Activated naive CD4-positive, alpha-beta T cell (primary cell): ENCODE measurements around the gene C1QBP.
"Not testable (repeated sequence)": the region's sequence is repeated elsewhere in the genome, so short reads cannot be mapped to it uniquely, and the experiment has no call there.

Source experiments
- DNase-seq, 4 experiments: peaks; one replicate each; lab custom pipeline; 2025; lab: John Stamatoyannopoulos, UW

The C1QBP gene

DNA sequence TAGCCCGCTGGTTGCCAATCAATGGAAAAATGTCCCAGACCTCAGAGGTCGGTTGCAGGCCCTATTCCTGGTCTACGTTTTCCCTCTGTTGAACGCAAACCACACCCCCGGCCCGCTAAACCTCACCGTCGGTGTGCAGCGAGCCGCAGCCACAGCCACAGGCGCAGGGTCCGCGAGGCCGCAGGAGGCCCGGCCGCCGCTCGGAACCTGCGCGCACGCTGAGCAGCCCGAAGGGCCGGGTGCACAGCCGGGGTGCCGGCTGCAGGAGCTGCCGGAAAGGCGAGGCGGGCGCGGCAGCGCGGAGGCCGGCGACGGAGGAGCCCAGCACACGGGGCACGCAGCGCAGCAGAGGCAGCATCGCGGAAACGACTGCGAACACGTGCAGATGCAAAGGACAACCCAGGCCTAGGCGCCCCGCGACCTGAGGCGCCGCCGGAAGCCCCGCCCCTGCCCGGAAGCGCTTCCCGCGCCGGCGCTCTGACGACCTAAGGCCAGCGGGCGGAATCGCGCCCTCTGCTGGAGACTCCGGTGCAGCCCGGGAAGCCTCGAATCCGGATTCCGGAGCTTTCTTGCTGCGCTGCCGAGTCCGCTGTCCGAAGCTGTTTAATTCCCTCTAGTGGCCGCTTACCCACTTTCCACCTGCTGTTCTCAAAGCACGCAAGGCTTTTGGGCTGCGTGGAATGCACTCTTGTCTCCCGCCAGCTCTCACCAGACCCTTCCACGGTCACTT, at the start of gene C1QBP:
Gene C1QBP (minus strand): TSS at position 440 of the 730 bp plus-strand sequence. CDS start 82 bp downstream, at position 358.
- DNase-seq = peak; percentile 84 to 92 (median 89)

GRCh38 chr17:5488752-5489151, 49.8 kb upstream of the C1QBP start:
- DNase-seq = no peak

GRCh38 chr17:5486206-5487124, 47.5 kb upstream of the C1QBP start, which contains the start of gene MIS12:
MIS12 (plus strand) TSS chr17:5486566; CDS start chr17:5488863, 2,297 bp downstream.
- peak; percentile 89 to 95 (median 92) for DNase-seq

- DNase-seq = no peak
Observed at GRCh38 chr17:5485270-5486205, 46.6 kb upstream of the C1QBP start, which contains the start of gene DERL2. DERL2 (minus strand) TSS chr17:5486178; CDS start chr17:5486161, 17 bp downstream.

GRCh38 chr17:5481451-5481850, 42.5 kb upstream of the C1QBP start:
- no peak for DNase-seq

- DNase-seq = no peak
Observed at GRCh38 chr17:5480962-5481361, 42.0 kb upstream of the C1QBP start.

- no peak for DNase-seq
Observed at GRCh38 chr17:5478992-5479391, 40.0 kb upstream of the C1QBP start.

DNA sequence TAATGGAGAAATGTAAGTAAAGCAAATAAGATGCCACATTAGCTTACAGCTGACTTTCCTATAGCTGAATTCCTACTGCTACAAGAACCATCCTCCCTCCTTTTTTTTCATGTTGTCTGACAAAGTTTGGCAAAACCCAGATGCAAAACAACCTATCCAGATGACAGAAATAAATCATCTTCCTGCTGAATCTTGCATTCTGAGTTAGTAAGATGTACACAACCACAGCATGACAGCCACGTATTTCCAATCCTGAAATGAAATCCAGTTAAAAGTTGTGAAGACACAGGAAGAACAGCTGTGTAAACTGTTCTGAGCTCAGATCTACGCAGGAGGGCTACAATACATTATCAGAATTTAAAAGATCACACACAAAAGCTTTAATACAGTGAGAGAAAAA, 35.0 kb upstream of the C1QBP start:
- DNase-seq = no peak

GRCh38 chr17:5472511-5472910, 33.6 kb upstream of the C1QBP start:
- no peak for DNase-seq

- peak in 1 of 4 experiments; percentile 14 for DNase-seq
Observed at GRCh38 chr17:5468075-5468473, 29.1 kb upstream of the C1QBP start.

- DNase-seq = no peak
Observed at GRCh38 chr17:5467416-5467815, 28.5 kb upstream of the C1QBP start.

- no peak for DNase-seq
Observed at GRCh38 chr17:5466295-5466694, 27.3 kb upstream of the C1QBP start.

DNA sequence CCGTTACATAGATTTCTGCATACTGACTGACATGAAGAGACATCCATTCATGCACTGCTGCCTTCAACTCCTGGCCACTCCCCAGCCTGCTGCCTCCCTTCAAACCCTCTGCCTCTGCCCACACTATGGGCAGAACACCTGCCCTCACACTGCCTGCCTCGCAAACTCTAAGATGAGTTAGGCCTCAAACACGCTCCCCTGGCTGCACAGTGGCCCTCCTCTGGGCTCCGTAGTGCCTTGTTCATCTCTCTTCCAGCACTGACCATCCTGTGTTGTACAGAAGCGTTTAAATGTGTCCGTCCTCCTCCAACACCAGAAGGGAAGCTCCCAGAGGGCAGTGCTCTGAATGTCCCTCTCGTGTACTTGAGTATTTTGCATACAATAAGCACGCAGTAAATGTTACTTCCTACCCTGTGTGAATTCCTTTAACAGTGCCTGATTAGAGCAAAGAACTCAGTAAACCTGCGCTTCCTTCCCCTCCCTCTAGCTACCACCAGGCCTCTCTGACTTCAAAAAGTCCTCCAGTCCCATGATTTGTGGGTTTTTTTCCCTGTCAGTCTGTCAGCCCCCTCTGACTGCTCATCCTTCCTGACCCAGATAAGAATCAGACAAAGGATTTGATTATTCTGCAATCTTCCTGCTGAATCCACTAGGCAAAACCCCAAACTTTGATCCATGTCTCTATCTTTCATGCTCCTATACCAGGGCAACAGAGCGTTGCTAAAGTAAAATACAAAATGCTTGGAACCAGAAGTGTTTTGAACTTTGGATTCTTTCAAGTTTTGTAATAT, 26.0 kb upstream of the C1QBP start:
- no peak for DNase-seq

DNA sequence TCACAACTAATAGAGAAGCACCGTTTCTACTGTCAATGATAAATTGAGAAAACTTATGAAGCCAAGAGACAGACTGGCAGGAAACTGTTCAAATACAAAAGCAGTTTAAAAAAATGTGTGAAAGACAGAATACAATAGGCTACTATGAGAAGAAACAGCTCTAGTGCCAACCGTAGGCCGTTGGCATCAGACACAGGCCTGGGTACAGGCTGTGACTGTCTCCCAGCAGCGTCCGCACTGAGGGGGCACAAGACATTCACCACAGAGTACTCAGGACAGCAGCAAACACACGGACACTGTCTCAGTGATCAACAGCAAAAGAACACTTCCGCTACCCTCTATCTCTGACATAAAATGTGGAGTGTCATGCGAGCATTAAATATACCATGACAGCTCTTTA, 7.8 kb upstream of the C1QBP start:
- no peak for DNase-seq

GRCh38 chr17:5444209-5444608, 5.3 kb upstream of the C1QBP start:
- no peak for DNase-seq

GRCh38 chr17:5443728-5444127, 4.8 kb upstream of the C1QBP start:
- no peak for DNase-seq

DNA sequence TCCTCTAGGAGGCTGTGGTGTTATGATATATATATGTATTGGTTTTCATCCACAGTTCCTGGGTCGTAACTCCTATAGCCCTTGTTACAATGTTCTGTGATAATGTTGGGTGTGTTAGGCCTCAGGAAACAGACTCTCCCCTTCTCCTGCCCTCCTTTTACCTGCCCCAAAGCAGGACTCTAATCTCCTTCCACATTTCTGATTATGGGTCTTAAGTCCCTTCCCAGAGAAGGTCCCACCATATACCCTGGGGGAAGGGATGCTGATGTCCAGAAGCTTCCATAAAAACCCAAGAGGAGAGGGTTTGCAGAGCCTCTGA, 450 bp upstream of the C1QBP start:
- DNase-seq = no peak

DNA sequence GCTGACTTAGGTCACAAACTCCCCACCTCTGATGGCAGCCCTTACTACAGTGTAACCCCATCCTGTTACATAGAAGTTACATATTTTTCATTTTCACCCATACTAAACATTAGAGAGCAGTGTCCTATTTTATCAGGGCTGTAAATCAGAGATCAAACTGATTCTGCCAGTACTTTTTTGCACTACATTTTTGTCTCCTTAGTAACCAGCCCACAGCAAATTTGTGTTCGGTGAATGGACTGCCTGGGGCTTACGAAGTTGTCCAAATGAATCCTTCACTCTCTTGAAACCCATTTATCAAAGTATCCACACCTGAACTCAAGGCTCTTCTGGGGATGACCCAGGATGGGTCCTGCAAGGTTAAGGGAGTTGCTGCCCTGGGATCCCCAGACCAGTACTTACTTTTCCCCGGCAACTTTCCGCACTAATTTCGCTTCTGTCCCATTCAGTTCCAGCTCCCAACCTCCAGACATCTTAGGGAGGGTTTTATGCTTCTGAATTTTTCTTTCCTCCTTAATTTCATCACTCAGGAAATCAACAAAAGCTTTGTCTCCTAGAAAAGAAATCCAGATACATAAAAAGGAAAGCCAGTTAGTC, 1.1 kb downstream of the C1QBP start:
- no peak for DNase-seq

DNA sequence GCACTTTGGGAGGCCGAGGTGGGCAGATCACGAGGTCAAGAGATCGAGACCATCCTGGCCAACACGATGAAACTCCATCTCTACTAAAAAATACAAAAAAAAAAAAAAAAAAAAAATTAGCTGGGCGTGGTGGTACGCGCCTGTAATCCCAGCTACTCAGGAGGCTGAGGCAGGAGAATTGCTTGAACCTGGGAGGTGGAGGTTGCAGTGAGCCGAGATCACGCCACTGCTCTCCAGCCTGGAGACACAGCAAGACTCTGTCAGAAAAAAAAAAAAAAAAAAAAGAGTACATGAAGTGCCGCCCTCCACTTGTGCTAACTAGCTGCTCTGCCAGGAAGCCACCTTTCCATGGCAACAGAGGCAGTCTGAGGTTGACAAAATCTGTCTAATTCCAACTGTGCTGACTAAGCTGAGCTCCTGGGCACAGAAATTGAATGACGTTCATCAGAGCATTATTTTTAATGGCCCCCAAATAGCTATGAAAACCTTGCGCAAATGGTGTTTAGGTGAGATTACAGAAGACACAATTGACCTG, 3.1 kb downstream of the C1QBP start:
- not testable (repeated sequence) for DNase-seq

GRCh38 chr17:5434984-5435383, 4.0 kb downstream of the C1QBP start:
- no peak for DNase-seq
